GM10266 (cell line): ENCODE results near the gene TGOLN2.
"Not testable (repeated sequence)": the region's sequence is repeated elsewhere in the genome, so short reads cannot be mapped to it uniquely, and the experiment has no call there.

Experiments
- DNase-seq: peaks from one replicate; pipeline ENCODE4 v3.0.0; 2012; ENCODE audit errors: extremely low spot score
- TF ChIP-seq, protein P1 (sequence below): IDR thresholded peaks from 2 replicates; pipeline ENCODE4 v1.5.1; 2012; ENCODE audit warnings: mild to moderate bottlenecking, low read depth; ENCODE audit not compliant: control insufficient read depth, insufficient read depth; ENCODE audit errors: missing control alignments

The TGOLN2 gene

DNA sequence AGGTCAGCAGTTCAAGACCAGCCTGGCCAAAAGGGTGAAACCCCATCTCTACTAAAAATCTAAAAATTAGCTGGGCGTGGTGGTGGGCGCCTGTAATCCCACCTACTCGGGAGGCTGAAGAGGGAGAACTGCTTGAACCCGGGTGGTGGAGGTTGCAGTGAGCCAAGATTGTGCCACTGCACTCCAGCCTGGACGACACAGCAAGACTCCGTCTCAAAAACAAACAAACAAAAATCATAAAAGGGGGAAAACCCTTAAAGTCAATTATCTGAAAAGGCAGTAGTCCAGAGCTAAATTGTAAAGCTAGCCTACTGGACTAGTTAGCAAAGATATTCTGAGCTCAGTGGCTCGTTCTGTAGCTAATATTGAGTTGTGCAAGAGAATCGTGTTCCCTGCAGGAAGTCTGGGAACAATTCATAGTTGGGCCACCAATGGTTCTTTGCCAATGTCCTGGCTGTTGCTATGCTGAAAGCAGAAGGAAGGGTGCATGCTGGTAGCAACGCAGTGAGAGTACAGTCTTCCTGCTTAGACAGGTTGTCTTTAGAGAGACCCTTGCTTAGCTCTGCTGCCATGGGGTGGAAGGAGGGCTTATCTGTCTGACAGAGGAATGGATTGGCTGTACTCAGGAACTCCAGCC lies 4.3 kb downstream of the TGOLN2 start:
- no peak for DNase-seq
- TF ChIP-seq, protein P1, sequence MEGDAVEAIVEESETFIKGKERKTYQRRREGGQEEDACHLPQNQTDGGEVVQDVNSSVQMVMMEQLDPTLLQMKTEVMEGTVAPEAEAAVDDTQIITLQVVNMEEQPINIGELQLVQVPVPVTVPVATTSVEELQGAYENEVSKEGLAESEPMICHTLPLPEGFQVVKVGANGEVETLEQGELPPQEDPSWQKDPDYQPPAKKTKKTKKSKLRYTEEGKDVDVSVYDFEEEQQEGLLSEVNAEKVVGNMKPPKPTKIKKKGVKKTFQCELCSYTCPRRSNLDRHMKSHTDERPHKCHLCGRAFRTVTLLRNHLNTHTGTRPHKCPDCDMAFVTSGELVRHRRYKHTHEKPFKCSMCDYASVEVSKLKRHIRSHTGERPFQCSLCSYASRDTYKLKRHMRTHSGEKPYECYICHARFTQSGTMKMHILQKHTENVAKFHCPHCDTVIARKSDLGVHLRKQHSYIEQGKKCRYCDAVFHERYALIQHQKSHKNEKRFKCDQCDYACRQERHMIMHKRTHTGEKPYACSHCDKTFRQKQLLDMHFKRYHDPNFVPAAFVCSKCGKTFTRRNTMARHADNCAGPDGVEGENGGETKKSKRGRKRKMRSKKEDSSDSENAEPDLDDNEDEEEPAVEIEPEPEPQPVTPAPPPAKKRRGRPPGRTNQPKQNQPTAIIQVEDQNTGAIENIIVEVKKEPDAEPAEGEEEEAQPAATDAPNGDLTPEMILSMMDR: no peak

DNA sequence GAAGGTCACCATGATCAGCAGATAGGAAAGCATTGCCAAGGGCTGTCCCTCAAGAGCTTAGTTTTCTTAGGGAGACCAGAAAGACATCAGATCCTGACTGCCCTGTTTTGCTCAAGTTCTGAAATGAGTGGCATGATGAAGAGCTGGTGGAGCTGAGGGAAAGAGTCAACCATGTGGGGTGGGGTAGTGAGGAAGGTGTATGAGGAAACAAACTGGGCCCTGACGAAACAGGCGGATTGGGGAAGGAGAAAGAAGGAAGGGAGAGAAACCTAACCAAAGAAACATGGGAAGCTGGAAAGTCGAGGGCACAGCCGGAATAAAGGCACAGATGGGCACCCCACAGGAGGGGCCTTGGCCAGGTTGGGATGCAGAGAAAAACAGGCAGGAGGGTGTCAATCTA lies 8.0 kb downstream of the TGOLN2 start:
- DNase-seq: no peak
- TF ChIP-seq, protein P1: no peak

DNA sequence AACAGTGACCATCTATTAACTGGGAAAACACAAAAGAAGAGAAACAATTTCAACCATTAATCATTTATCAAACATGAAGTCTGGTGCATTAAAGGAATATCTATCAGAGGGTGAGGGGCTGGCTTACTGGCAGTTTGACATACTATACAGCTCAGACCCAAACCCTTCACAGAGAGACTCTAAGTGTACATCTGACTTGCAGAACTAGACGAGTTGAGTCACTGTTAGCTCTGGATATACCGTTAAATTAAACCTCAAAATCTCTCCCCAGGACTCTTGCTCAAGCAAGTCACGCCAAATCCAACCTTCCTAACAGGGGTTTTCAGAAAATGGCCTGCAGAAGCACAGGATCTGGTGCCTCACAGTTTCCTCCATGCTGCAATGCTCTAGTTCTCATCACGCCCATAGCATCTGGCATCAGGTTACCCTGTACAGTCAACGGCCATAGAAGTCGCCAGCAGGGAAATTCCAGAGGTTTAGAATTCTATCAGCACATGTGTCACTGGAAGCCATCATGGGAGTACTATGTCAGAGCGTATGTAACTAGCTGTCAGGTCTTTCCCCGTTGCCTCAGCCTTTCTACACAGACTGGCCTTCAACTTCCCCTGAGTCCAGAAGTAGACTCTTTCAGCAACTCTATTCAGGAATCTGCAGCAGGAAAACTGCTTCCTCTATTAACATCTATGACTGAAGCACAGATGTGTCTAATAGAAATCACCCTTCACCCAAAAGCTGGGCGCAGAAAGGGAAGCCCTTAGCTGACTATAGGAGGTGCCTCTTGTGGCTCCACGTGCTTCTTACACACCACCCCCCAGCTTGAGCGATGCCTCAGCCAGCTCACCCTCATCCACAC lies 9.3 kb downstream of the TGOLN2 start:
- no peak for DNase-seq
- TF ChIP-seq, protein P1: no peak

DNA sequence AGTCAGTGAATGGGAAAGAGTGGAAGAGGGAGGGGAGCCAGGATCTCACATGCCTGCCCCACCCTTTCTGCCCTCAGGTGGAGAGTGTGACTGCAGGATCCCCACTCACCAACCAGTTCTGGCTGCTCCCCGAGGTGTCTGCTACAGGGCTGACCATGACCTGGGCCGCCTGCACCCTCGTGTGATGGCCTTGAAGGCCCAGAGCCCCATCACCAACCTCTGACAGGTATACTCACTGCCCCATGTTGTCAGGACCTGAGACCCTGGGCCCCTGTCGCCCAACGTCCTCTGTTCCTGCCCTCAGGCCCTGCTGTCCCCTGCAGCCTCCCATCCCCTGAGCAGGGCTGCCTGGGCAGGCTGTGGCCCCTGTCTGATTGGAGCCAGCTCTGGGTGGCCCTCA lies 11.9 kb downstream of the TGOLN2 start:
- not testable (repeated sequence) for DNase-seq

DNA sequence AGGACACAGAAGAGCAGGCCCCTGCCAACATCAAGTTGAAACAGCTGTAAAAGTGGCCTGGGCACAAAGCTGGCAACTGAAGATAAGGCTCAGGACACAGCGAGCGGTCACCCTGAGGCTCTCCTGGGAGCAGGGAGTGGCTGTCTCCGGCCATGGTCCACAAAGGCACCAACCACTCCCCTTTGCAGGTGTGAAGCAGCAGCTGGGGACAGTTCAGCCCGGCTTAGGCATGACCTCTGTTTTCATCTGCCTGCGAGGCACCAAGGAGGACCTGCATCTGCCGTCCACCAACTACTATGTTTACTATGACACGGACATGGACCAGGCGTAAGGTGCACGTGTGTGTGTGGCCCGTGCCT lies 12.9 kb downstream of the TGOLN2 start:
- TF ChIP-seq, protein P1: no peak
- no peak for DNase-seq

DNA sequence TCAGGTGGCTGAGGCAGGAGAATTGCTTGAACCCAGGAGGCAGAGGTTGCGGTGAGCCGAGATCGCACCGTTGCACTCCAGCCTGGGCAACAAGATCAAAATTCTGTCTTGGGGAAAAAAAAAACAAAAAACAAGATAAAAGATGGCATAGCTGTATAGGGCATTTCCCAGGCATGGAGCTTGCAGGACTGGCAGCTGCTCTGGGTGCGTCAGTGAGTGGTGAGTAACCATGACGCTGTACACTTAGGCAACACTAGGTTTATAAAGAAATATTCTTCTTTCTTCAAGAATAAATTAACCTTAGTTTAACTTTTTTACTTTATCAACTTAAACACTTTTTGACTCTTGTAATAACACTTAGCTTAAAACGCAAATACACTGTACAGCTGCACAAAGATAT lies 15.4 kb downstream of the TGOLN2 start:
- TF ChIP-seq, protein P1: no peak
- no peak for DNase-seq

DNA sequence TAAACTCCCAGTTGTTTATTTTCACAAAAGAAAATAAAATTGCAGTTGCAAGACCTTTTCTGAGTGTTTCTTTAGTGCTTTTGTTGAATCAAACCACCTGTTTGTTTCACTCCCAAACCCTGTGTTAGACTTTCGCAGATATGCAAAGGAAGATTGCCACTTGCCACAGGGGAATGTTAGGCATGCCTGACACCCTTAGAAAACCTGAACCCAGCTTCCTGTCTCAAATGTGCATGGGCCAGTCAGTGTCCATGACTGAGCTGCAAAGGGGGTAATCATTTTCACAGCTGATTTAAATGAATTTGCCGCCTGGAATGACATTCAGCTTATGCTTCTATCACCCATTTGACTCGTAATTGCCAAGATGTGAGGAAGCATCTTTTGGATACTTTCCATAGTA lies 17.5 kb downstream of the TGOLN2 start:
- no peak for DNase-seq
- TF ChIP-seq, protein P1: no peak
